ENCODE data around the gene CENPL.

The CENPL gene

DNA sequence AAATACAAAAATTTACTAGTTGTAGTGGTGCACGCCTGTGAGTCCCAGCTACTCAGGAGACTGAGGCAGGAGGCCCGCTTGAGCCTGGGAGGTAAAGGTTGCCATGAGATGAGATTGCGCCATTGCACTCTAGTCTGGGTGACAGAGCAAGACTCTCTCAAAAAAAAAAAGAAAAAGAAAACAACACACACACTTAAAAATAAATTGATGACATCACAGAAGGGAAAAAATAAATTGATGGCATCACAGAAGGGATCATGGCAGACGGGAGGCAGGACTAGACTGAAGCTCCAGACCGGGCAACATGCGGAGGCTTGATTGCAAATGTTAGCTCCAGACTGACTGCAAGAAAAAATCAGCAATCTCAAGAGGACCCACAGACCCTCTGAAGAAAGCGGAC, 66.6 kb downstream of the CENPL start:
- DNase-seq (ENCODE audit: low spot score) = no peak

DNA sequence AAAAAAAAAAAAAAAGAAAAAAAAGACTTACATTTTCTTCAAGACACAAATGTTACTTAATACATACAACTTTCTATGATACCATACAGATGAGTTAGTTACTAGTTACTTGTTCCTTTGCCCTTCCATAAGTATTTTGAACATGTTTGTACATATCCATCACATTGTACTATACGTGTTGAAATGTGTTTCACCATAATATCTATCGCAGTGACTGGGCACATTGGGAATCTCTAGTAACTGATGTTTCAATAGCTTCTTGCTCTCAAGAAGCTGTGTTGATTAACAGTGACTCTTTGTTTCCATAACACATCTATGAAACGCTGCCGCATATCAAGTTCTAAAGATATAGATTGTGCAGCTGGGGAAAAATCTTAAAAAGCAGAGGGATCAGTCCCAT, 67.0 kb downstream of the CENPL start:
- DNase-seq (ENCODE audit: low spot score) = no peak

DNA sequence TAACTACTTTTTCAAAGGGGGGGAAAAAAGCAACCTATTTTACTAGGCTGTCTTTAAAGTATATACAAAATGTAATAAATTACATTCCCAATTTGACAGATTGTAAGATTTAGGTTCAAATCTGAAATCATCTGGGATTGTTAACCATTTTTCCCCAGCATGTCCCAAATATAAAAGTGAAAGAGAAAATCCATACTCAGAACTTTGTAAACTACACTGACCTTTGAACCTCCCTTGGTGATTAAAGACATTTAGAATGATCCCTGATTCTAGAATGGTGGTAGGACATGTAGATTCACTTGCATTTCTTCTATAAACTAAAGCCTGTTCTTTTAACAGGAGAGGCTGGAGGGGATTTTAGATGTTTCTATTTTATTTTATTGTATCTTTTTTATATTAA, 70.9 kb downstream of the CENPL start:
- DNase-seq (ENCODE audit: low spot score) = no peak

Measured in CD4-positive, alpha-beta T cell treated with Interleukin-2 at 100 ng/mL for 4 hours (primary cell).